HS-27A (cell line): ENCODE data around the gene TRIM8.
"Not testable (repeated sequence)": the region's sequence is repeated elsewhere in the genome, so short reads cannot be mapped to it uniquely, and the experiment has no call there.

ENCODE experiments used
- DNase-seq: peaks from one replicate; pipeline ENCODE4 v3.0.0-alpha.2; 2012; ENCODE audit warnings: low read depth, missing footprints

The TRIM8 gene

DNA sequence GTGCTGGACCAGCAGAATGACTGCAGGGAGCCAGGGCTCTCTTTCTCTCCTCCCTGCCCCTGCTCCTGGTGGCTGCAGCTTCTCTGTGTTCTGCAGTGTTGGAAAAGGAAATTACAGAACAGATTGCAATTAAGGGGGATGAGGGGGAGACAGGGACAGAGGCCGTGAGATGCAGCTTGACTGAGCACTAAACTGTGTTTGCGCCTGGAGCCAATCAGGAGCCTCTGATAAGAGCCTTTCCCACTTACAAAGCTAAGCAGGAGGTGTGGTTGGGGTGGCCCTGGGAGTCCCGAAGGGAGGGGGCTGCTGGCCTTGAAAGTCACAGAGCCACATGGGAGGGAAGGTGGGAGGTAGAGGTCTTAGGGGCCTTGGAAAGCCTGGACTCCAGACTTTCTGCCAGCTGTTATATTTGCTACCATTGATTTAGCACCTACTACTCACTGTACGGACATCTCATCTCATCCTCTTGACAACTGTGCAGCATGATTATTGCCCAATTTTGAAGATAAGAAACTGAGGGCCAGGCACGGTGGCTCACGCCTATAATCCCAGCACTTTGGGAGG, 26.7 kb downstream of the TRIM8 start:
- no peak for DNase-seq

- no peak for DNase-seq
Observed at GRCh38 chr10:102673236-102673818, 29.0 kb downstream of the TRIM8 start.

DNA sequence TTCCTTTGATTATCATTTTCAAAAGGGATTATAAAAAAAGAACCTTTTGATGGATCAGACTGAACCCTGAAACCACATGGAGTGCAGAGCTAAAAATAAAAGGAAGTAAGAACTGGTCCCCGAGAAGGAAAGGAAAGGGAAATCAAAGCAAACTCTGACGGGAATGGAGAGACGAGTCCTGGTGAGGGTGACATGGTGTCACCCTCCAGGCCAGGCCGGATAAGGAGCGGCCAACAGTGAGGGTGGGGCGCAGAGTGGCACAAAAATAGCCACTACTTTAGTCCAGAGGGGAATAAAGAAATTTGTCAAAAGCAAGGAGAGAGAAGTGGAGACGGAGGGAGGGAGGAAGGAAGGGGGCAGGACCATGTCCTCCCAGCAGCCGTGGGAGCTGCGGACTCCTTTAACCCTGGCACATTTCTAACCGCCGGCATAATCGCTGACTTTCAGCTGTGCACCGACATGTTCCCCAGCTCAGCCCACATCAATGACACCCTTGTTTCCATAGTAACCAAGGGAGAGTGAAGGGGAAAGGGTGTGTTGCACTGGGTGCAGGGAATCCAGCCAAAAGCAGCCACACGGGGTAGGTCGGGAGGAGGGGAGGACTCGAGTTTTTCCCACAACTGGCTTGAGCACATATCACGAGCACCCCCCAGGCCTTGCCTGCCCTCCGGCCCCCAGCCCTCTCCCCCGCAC, 29.7 kb downstream of the TRIM8 start:
- no peak for DNase-seq

DNA sequence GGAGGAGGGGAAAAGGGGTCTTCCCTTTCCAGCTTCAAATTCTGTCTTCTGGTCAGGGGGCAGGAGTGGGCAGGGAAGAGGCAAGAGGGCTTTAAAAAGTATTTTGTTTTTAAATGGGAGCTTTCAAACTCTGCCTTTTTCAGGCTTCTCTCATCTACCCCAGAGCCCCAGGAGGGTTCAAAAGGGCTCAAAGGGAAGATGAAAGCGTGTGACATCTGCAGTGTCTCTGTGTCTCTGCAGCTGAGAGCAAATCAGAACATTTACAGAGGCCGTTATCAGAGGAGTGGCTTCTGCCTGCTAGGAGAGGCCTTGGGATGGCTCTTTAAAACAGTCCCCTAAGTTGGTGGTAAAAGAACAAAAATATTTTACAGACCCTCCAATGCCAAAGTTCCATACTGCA, 30.3 kb downstream of the TRIM8 start:
- DNase-seq: no peak

DNA sequence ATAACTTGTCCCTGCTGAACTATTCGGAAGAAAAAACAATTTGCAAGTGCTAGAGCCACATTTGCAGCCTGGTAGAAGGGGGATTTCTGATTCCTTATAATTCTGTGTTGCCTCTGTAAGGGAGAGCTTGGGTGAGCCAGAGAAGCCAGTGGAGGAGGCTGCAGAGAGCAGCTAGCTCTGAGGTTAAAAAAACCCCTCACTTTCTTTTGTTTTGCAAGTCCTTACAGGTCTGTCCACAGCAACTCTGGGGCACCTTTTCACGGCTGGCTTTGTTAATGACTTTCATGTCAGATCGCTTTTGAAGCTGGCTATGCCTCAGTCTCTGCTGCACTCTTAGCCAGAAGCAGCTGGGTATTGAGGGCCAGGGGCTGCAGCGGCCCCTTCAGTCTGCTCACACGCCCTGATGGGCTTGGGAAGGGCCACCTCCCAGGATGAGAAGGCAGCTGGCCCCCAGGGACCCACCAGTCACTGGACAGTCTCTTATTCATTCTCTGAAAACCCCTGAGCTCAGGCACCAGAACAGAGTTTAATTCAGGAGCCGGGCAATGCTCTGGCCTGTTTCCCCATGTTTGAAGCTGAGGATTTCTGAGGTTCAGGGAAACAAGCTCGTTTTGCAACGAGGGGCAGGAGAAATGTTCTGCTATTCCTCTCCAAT, 30.9 kb downstream of the TRIM8 start:
- no peak for DNase-seq

DNA sequence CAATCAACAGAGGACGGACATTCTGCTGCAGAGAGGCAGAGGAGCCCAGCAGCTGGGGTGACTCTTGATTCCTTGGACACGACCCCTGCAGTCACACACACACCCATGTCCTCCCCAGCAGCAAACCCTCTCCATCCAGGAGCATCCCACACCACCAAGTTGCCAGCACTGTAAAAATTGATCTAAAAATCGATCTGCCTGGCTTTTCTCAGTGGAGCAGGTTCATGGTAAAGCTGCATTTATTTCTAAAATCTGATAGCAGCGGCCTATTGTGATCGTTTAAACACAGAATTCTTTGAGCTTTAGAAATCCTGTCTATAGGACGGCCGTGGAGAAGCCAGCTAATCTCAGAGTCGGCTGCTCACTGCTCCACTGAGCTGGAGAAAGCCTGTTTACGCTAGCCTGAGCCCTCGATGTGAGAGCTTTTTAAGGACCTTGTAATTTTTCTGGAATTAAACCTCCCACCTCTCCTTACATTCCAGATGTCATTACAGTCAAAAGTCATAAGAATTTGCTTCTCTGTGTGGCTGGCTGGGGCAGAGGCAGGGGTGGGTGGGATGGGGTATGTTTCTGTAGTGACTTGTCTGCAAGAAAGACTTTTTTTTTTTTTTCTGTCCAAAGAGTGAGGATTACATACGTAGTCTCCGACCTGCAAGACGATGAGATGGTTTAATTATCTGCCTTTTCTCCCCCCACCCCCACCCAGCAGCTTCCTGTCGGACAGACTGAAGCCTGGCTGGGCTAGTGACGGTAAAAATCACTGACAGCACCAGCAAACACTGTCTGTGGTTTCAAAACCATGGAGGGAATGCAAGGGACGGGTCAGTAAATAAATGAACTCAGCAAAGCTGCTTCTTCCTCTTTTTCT, 31.6 kb downstream of the TRIM8 start:
- no peak for DNase-seq

GRCh38 chr10:102676534-102677315, 32.4 kb downstream of the TRIM8 start:
- no peak for DNase-seq

DNA sequence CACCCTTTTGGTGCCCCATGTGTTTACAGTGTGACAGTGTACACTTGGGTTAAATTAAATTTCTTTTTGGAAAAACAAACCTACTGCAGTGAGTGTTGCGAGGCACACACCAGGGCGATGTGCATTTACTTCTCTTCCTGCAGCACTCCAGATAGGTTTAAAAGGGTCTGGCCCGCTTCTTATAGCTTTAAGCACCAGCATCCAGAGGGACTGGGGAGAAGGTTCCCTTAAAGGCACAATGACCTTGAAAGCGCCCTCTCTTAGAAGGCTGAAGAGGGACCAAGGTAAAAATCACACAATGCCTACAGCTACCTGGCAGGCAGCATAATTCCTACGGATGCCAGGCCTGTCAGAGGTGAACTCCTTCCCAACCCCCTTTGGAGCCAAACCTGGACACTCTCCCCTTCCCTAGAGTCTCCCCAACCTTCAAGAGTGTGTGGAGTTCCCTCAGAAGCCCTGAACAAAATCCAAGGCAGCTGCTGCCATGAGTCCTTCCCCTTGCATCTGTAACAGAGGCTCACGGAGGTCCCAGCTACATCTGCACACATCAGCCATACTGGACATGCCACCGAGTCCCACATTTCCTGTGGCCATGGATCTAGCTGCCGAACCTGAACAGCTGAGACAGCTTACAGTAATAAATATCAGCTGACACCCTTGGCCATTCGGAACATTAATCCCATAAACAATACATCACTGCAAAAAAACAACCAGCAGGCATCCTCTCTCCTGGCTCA, 33.2 kb downstream of the TRIM8 start:
- no peak for DNase-seq

DNA sequence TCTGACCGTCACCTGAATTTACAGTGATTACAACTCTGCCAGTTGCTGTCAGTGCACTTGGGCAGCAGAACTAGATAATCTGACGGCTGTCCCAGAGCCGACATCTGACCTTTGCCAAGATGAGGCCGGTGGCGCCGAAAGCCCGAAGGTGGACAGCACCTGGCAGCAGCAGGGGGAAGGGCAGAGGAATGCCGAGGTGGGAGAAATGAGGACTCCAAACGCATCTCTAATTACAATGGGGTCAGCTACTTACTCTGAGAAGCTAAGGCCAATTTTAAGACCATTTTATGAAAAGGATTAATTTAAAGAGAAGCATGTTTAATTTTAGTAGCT, 33.8 kb downstream of the TRIM8 start:
- DNase-seq: no peak

DNA sequence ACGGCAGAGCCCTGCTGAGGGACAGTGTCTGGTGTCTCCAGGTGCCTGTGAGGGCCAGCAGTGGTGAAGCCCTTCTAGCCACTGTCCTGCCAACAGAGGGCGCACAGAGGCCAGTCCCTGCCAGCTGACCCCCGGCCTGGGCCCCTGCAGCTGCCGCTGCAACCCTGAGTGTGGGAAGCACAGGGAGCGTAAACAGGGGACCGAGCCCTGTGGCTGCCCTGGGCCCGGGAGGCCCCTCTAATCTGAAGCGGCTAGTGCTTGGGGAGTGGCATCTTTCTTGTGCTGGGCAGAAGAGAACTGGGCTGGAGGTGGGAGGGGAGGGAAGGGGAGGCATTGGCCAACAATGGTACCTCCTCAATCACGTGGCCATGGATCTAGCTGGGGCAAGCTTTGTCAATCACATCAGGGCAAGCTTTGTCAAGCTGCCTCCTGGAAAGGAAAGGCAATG, 34.6 kb downstream of the TRIM8 start:
- no peak for DNase-seq

DNA sequence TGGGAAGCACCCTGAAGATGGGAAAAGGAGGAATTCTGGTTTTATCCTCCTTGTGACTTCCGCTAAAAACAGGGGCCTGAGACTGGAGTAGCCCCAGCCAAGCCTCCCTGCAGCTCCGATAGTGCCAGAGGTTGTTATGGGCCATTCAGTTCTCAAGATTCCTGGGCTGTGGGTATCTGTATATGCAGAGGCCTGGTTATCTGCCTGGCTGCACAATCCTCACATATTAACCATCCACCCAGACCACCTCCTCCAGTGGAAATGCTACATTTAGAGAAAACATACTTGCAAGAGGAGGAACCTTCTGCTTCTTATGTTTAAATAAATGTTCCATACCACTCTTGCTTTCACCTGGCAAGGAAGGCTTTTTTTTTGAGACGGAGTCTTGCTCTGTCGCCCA, 35.3 kb downstream of the TRIM8 start:
- DNase-seq: no peak

- DNase-seq: no peak
Observed at GRCh38 chr10:102681696-102682095, 37.4 kb downstream of the TRIM8 start.

DNA sequence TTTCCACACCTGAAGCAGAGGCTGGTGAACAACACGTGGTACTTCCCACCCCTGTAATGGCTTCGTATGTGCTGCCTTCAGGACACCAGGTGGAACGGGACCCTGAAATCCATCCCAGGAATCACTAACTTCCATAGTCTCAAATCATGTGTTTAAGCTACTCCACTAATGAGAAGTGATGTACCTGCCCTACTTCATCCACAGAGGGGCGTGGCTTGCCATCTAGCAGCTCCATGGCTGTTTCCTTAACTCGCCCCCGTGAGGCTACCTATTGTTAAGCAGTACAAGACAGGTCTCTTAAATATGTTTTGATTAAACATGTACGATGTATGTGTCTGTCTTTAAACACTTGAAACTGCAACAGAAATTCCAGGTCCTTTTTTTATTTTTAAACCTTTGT, 38.1 kb downstream of the TRIM8 start:
- no peak for DNase-seq

- no peak for DNase-seq
Observed at GRCh38 chr10:102682981-102683380, 38.7 kb downstream of the TRIM8 start.

GRCh38 chr10:102683736-102684135, 39.5 kb downstream of the TRIM8 start:
- DNase-seq: no peak

- DNase-seq: no peak
Observed at GRCh38 chr10:102691285-102692066, 47.2 kb downstream of the TRIM8 start.

DNA sequence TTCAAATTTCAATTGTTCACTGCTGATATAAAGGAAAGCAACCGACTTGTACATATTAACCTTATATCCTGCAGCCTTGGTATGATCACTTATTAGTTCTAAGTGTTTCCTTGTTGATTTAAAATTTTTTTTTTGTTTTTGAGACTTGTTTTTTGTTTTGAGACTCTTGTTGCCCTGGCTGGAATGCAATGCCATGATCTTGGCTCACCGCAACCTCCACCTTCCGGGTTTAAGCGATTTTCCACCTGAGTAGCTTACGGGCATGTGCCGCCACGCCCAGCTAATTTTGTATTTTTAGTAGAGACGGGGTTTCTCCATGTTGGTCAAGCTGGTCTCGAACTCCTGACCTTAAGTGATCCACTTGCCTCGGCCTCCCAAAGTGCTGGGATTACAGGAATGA, 51.1 kb downstream of the TRIM8 start:
- not testable (repeated sequence) for DNase-seq

DNA sequence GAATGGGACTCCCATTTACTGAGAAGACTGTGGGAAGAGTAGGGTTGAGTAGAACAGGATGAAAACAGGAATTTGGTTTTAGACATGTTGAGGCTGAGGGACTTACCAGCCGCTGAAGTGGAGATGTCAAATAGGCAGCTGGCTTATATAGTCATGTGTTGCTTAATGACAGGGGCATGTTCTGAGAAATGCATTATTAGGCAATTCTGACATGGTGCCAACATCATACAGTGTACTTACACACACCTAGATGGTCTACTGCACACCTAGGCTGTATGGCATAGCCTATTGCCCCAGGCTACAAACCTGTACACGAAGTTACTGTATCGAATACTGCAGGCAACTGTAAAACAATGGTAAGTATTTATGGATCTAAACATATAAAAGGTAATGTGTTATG, 52.5 kb downstream of the TRIM8 start:
- no peak for DNase-seq

DNA sequence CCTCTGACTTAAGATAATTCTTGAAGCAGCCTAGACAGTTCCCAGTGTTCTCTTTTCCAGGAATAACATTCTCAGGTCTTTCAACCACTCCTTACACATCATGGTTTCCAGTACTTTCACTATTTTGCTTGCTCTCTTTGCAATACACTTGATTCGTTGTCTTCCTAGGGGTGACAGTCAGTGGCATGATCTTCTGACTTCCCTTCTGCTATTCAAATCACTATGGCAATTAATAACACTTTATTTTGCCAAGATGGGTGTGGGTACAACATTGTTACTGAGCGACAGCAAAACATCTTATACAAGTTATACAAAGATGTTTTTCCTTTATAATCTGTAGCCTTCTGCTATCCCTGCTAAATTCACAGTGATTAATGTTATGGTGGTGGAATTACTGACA, 54.6 kb downstream of the TRIM8 start:
- DNase-seq: no peak

- DNase-seq: no peak
Observed at GRCh38 chr10:102701272-102701671, 57.0 kb downstream of the TRIM8 start.
